Fibroblast of lung (primary cell): ENCODE results near the gene MAP7.

Source experiments
- EZH2 ChIP-seq: IDR thresholded peaks from 2 replicates; pipeline ENCODE4 v1.5.1; 2012; ENCODE audit warnings: low read length, control low read depth, mild to moderate bottlenecking; ENCODE audit errors: missing control alignments
- TF ChIP-seq, protein P1 (sequence below), 2 donors: IDR thresholded peaks in 1 of 2; conservative IDR thresholded peaks in 1 of 2; 1 replicate in 1 of 2; 2 replicates in 1 of 2; pipeline ENCODE4 v1.5.1; 2011 to 2012; ENCODE audit warnings: low read length in 2 of 2, control low read depth in 1 of 2, inconsistent platforms in 1 of 2, low read depth in 1 of 2, mild to moderate bottlenecking in 1 of 2

DNA sequence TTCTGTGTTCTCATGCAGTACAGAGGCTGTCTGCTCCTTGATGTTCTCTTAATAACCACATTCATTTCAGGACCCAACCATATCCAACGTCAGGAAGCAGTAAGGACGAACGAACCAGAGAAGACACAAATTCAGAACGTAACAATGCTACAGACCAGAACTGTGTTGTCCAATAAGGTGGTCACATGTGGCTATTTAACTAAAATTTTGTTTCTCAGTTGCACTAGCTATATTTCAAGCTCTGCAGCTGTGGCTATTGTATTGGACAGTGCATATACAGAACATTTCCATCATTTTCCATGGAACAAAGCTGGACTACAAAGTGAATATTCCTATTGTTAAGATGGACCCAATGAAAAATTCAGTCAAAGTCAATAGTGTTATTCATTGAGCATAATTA is 27.0 kb downstream of the MAP7 start:
- TF ChIP-seq, protein P1, sequence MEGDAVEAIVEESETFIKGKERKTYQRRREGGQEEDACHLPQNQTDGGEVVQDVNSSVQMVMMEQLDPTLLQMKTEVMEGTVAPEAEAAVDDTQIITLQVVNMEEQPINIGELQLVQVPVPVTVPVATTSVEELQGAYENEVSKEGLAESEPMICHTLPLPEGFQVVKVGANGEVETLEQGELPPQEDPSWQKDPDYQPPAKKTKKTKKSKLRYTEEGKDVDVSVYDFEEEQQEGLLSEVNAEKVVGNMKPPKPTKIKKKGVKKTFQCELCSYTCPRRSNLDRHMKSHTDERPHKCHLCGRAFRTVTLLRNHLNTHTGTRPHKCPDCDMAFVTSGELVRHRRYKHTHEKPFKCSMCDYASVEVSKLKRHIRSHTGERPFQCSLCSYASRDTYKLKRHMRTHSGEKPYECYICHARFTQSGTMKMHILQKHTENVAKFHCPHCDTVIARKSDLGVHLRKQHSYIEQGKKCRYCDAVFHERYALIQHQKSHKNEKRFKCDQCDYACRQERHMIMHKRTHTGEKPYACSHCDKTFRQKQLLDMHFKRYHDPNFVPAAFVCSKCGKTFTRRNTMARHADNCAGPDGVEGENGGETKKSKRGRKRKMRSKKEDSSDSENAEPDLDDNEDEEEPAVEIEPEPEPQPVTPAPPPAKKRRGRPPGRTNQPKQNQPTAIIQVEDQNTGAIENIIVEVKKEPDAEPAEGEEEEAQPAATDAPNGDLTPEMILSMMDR (conservative IDR thresholded peaks at IDR 0.05 in 1 of 2, IDR thresholded peaks at IDR 0.05 in 1 of 2; ENCODE audit: low read depth in 1 of 2, low read length in 2 of 2): no peak
- TF ChIP-seq EZH2: no peak
